AG09309 (cell line): Measurements from ENCODE around the gene SMYD1.

Source experiments
- DNase-seq: peaks from one replicate; pipeline ENCODE4 v3.0.0-alpha.2; 2010; ENCODE audit warnings: low read depth
- H3K4me3 ChIP-seq: 2 replicates; pipeline ENCODE4 v1.5.1; 2011; ENCODE audit warnings: mild to moderate bottlenecking, low read depth, low read length, moderate library complexity; ENCODE audit not compliant: control insufficient read depth
- TF ChIP-seq, protein P1 (sequence below): IDR thresholded peaks from 2 replicates; pipeline ENCODE4 v1.5.1; 2011; ENCODE audit warnings: mild to moderate bottlenecking, low read depth, low read length, inconsistent platforms; ENCODE audit not compliant: insufficient read depth, control insufficient read depth; ENCODE audit errors: missing control alignments

Gene SMYD1

DNA sequence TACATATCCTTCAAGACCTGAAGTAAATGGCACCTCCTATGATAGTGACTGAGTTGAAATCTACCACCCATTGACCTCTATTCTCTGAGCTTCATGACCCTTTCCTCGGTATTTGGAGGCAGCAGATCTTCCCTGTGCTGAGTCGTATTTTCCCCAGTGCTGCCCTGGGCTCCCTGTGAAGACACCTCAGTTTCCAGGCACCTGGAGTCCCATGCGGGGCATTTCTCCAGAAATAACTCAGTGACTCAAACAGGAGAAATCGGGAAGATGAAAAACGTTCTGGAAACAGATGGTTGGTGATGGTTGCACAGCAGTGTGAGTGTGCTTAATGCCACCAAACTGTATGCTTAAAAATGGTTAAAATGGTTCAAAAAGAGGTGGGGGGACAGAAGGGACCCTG lies 18.0 kb downstream of the SMYD1 start:
- no peak for DNase-seq
- TF ChIP-seq, protein P1, sequence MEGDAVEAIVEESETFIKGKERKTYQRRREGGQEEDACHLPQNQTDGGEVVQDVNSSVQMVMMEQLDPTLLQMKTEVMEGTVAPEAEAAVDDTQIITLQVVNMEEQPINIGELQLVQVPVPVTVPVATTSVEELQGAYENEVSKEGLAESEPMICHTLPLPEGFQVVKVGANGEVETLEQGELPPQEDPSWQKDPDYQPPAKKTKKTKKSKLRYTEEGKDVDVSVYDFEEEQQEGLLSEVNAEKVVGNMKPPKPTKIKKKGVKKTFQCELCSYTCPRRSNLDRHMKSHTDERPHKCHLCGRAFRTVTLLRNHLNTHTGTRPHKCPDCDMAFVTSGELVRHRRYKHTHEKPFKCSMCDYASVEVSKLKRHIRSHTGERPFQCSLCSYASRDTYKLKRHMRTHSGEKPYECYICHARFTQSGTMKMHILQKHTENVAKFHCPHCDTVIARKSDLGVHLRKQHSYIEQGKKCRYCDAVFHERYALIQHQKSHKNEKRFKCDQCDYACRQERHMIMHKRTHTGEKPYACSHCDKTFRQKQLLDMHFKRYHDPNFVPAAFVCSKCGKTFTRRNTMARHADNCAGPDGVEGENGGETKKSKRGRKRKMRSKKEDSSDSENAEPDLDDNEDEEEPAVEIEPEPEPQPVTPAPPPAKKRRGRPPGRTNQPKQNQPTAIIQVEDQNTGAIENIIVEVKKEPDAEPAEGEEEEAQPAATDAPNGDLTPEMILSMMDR, result no peak

DNA sequence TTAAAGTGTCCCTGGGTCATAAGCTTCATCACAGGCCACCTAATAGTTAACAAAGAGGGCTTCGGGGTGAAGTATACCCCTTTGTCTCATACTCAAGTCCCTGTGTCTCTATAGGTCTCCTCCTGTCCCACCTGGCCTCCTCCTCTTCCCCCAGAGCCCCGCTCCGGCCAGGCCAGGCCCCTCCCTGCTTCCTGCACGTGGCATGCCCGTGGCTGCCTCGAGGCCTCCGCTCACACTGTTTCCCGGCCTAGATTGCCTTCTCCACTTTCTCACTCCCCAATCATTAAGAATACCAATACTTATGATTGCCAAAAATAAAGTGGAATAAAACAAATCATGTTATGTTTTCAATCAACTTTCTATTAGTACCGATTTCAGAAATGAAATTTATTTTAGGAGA lies 18.8 kb downstream of the SMYD1 start:
- DNase-seq, result no peak
- no peak overlapping the region for H3K4me3 ChIP-seq
- TF ChIP-seq, protein P1, result no peak

More for the DNA sequence above, 18.0 kb downstream of the SMYD1 start:
- H3K4me3 ChIP-seq, result no peak overlapping the region

DNA sequence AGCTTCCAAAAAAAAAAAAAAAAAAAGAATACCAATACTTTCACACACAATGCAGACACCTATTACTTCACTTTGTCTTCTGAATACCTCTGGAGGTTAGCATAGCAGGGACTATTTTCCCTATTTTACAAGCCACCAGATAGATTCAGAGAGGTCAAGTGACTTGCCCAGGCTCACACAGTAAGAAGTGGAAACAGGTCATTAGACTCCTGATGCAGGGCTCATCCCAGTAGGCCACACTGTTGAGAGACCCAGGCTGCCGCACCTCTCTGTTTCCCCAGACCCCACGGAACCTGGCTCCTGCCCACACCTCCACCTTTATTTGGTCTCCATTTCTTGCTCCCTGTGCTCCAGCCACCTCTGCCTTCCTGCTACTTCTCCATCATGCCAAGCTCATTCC lies 19.4 kb downstream of the SMYD1 start:
- H3K4me3 ChIP-seq, result no peak overlapping the region
- no peak for DNase-seq
- TF ChIP-seq, protein P1, result no peak

DNA sequence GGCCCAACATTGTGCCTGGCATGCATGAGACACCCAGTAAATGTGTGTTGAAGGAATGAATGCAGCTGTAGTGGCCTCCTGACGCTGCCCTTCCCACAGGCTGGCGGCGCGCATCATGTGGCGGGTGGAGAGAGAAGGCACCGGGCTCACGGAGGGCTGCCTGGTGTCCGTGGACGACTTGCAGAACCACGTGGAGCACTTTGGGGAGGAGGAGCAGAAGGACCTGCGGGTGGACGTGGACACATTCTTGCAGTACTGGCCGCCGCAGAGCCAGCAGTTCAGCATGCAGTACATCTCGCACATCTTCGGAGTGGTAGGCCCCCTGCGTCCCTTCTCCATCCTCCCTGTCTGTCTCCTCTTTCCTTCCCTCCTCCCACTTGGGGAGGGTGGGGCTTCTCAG lies 20.1 kb downstream of the SMYD1 start:
- no peak overlapping the region for H3K4me3 ChIP-seq
- DNase-seq, result no peak
- TF ChIP-seq, protein P1, result no peak

DNA sequence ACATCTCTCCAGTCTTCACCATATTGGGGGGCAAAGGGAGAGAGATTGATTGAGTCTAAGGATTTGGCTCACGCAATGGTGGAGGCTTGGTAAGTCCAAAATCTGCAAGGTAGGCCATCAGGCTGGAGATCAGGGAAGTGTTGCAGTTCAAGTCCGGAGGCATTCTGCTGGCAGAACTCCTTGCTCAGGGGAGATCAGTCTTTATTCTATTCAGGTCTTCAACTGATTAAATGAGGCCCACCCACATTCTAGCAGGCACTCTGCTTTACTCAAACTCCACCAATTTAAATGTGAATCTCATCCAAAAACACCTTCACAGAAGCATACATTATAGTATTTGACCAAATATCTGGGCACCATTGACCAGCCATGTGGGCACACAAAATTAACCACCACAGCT lies 21.4 kb downstream of the SMYD1 start:
- TF ChIP-seq, protein P1, result no peak
- DNase-seq, result no peak
- H3K4me3 ChIP-seq, result no peak overlapping the region

DNA sequence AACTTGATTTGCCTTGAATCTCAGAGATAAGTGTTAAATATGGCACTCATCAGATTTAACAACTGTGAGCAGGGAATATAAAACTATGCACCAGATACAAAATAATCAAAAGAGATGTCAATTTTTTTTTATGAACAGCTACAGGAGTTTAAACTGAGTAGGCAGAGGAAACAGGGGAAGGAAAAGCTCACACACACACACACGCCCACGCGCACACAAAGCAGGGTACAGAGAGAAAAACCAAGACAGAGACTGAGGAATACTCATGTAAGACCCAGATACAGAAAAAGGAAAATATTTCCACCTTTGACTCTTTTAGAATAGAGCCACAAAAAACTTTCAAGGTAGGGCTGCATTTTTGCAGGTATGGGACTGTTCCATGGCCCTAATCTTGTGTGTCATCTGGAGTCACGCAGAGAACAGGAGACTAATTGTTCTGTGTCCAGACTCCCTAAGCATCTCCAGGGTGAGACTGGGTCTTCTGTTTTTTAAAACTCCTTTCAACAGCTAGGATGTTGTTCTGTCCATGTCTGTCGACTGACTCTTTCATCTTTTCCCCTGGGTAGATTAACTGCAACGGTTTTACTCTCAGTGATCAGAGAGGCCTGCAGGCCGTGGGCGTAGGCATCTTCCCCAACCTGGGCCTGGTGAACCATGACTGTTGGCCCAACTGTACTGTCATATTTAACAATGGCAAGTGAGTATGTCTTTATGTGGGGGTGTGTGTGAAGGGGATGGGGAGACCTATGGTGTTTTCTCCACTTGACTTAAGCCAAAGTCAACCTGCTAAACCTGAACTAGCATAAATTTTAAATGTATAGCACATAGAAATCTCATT lies 23.0 kb downstream of the SMYD1 start:
- no peak overlapping the region for H3K4me3 ChIP-seq
- DNase-seq, result no peak
- TF ChIP-seq, protein P1, result no peak
